ENCODE data around the gene RTL3.

RTL3 gene

GRCh38 chrX:78624962-78625909 lies 33.9 kb downstream of the RTL3 start:
- POLR2A ChIA-PET: no interaction called here
- no peak overlapping the region for H3K4me3 ChIP-seq (ENCODE audit: low read depth, low read length)

GRCh38 chrX:78624426-78624825 lies 34.7 kb downstream of the RTL3 start:
- no peak for DNase-seq (ENCODE audit: low read depth, low spot score)
- POLR2A ChIA-PET: no interaction called here

More at GRCh38 chrX:78624962-78625909, 33.9 kb downstream of the RTL3 start:
- CTCF ChIA-PET: no interaction called here
- DNase-seq (ENCODE audit: low read depth, low spot score): no peak
- no peak for TF ChIP-seq CTCF (IDR thresholded peaks at IDR 0.05; ENCODE audit: insufficient read depth, low read length, missing control alignments)

GRCh38 chrX:78622831-78623230 lies 36.3 kb downstream of the RTL3 start:
- CTCF ChIA-PET: interaction anchor here (0.6 kb wide), 1 partner anchor 784 kb away, joined by 3 read pairs; no protein-coding TSS in a partner anchor
- POLR2A ChIA-PET: no interaction called here
- no peak for DNase-seq (ENCODE audit: low read depth, low spot score)
- H3K4me3 ChIP-seq (ENCODE audit: low read depth, low read length): no peak overlapping the region
- TF ChIP-seq CTCF (IDR thresholded peaks at IDR 0.05; ENCODE audit: insufficient read depth, low read length, missing control alignments): no peak

More at GRCh38 chrX:78624426-78624825, 34.7 kb downstream of the RTL3 start:
- no peak overlapping the region for H3K4me3 ChIP-seq (ENCODE audit: low read depth, low read length)
- CTCF ChIA-PET: no interaction called here
- no peak for TF ChIP-seq CTCF (IDR thresholded peaks at IDR 0.05; ENCODE audit: insufficient read depth, low read length, missing control alignments)

GRCh38 chrX:78619834-78620233 lies 39.3 kb downstream of the RTL3 start:
- CTCF ChIA-PET: no interaction called here
- no peak for TF ChIP-seq CTCF (IDR thresholded peaks at IDR 0.05; ENCODE audit: insufficient read depth, low read length, missing control alignments)
- DNase-seq (ENCODE audit: low read depth, low spot score): no peak
- POLR2A ChIA-PET: no interaction called here
- H3K4me3 ChIP-seq (ENCODE audit: low read depth, low read length): no peak overlapping the region

GRCh38 chrX:78618987-78619386 lies 40.1 kb downstream of the RTL3 start:
- TF ChIP-seq CTCF (IDR thresholded peaks at IDR 0.05; ENCODE audit: insufficient read depth, low read length, missing control alignments): no peak
- ChIA-PET POLR2A (no interaction called here), CTCF (no interaction called here)
- no peak for DNase-seq (ENCODE audit: low read depth, low spot score)
- no peak overlapping the region for H3K4me3 ChIP-seq (ENCODE audit: low read depth, low read length)

- H3K4me3 ChIP-seq (ENCODE audit: low read depth, low read length): no peak overlapping the region
- ChIA-PET CTCF (no interaction called here), POLR2A (no interaction called here)
- no peak for TF ChIP-seq CTCF (IDR thresholded peaks at IDR 0.05; ENCODE audit: insufficient read depth, low read length, missing control alignments)
- no peak for DNase-seq (ENCODE audit: low read depth, low spot score)
Measured at GRCh38 chrX:78614264-78614663, 44.9 kb downstream of the RTL3 start.

All from AG04449 (cell line).